Small intestine (tissue), 7 donors: ENCODE measurements around the gene CCDC172. TPM values are rescaled to one million over a fixed set of nuclear protein-coding genes. Genes with fewer than 3 reads are reported as not detected.

Source experiments
- DNase-seq, 2 donors: peaks; one replicate each; pipeline versions ENCODE4 v3.0.0 to v3.0.0-alpha.2; 2013
- FAIRE-seq: peaks from 2 replicates; lab custom pipeline; 2012; peaks lifted over from hg19 to GRCh38; lab: Jason Lieb, UNC
- H3K27ac ChIP-seq, 3 donors: one replicate each; pipeline ENCODE4 v1.5.1; 2013; ENCODE audit warnings: low read length in 2 of 3, mild to moderate bottlenecking in 2 of 3, control low read depth in 1 of 3, inconsistent platforms in 1 of 3, low read depth in 1 of 3, moderate library complexity in 1 of 3
- H3K27me3 ChIP-seq, 3 donors: one replicate each; pipeline ENCODE4 v1.6.1; 2013; ENCODE audit warnings: low read length in 3 of 3, inconsistent platforms in 1 of 3; ENCODE audit not compliant: control insufficient read depth in 3 of 3, insufficient read depth in 3 of 3
- H3K36me3 ChIP-seq, 3 donors: one replicate each; pipeline ENCODE4 v1.6.1; 2013; ENCODE audit warnings: low read length in 3 of 3, inconsistent platforms in 1 of 3, low read depth in 1 of 3, mild to moderate bottlenecking in 1 of 3, moderate library complexity in 1 of 3; ENCODE audit not compliant: control insufficient read depth in 3 of 3, insufficient read depth in 2 of 3
- H3K4me1 ChIP-seq, 3 donors: one replicate each; pipeline ENCODE4 v1.6.1; 2013; ENCODE audit warnings: low read length in 2 of 3, inconsistent platforms in 1 of 3, low read depth in 1 of 3, mild to moderate bottlenecking in 1 of 3, moderate library complexity in 1 of 3; ENCODE audit not compliant: control insufficient read depth in 3 of 3, insufficient read depth in 2 of 3
- H3K4me3 ChIP-seq, 3 donors: one replicate each; pipeline ENCODE4 v1.5.1; 2013; ENCODE audit warnings: low read length in 3 of 3, control low read depth in 1 of 3, inconsistent platforms in 1 of 3, low read depth in 1 of 3, mild to moderate bottlenecking in 1 of 3, moderate library complexity in 1 of 3
- H3K9me3 ChIP-seq, 2 donors: one replicate each; pipeline ENCODE4 v1.6.1; 2013; ENCODE audit warnings: low read depth in 1 of 2, low read length in 1 of 2; ENCODE audit not compliant: control insufficient read depth in 2 of 2, insufficient read depth in 1 of 2
- WGBS, 3 donors: extraction: QIAGEN DNeasy Blood & Tissue Kit; methylation state at CpG; one replicate each; pipeline ENCODE4 v1.1.7; 2013; 5-methylcytosine and 5-hydroxymethylcytosine counted together
- polyA plus RNA-seq, 4 donors: library from polyadenylated mRNA; stranded (reverse) in 3 of 4; unstranded in 1 of 4; fragments of 200-250 nt in 3 of 4; fragments of 120-200 nt in 1 of 4; gene quantifications; one replicate each; pipeline versions ENCODE4 v1.2.1 to v1.2.3, GENCODE V29; 2013
- donor health status: healthy with polysubstance abuse.
- donor health status: control.
- donor health status: control.
- donor health status: Bipolar disorder and iron deficiency.
- donor health status: healthy.

The CCDC172 gene
- polyA plus RNA-seq, 4 donors, result not detected

DNA sequence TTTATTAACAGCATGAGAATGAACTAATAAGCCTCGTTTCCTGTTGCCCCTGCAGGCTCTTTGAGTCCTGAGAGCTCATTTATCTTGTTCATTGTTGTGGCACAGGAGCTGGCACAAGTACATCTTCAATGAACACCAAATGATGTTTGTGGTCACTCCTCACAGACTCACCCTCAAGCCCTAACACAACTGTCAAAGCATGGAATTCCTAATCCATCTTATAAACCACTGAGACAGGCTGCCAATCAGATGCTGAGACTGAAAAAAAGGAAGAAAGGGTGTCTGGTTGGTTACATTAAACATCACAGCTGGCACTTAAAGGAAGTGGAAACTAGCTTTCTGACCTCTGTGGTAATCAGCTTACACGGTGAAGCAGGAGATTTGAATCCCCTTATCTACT, 7.7 kb upstream of the CCDC172 start:
- FAIRE-seq, result no peak

DNA sequence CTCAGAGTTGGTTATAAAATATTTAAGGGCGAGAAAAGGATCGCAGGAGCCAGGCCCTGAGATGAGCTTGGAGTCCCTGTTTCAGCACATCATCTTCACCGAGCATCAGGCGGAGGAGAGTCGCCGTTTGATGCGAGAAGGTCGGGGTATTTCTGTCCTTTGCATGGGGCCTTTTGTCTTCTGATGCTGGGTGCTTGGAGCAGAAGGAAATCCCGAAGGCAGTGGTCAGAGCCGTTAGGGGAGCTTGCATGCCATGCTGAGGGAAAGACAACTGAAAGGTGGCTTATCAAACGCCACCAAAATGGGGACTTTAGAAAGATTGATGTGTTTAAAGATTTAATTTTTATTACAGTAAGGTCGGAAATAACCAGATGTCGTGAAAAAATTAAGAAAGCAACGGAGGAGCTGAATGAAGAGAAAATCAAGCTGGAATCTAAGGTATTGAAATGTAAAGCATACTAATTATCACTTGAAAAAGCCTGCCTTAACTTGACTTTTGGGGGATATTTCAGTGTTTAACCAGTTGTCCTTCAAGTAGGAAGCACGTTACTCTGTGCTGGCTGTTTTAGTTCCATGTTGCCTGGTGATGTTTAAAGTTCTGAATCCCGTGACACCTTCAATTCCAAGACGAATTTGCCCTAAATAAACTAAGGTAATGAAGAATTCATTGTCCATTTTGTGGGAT, 845 bp downstream of the CCDC172 start:
- Histone ChIP-seq H3K27me3 (peaks cover 0 to 6% (median 0%) of the 10 kb centered on the region in 3 donors), H3K4me1 (no peaks in the 10 kb centered on the region), H3K27ac (no peak overlapping the region), H3K4me3 (no peak overlapping the region), H3K36me3 (no peaks in the 10 kb centered on the region), H3K9me3 (no peaks in the 10 kb centered on the region)
- DNase-seq, result no peak
- FAIRE-seq, result no peak
- 44 to 53% (median 49%) methylated on average over 17 of the region's 17 CpGs for WGBS, 3 donors

More for the DNA sequence above, 7.7 kb upstream of the CCDC172 start:
- Histone ChIP-seq H3K36me3 (no peaks in the 10 kb centered on the region), H3K4me3 (no peak overlapping the region), H3K27ac (no peak overlapping the region), H3K9me3 (no peaks in the 10 kb centered on the region), H3K27me3 (no peaks in the 10 kb centered on the region), H3K4me1 (no peaks in the 10 kb centered on the region)
- WGBS, 3 donors, result 6 to 20% (median 7%) methylated on average over 2 of the region's 2 CpGs
- no peak for DNase-seq

- no peak for DNase-seq
- H3K27me3 ChIP-seq, result peaks cover 0 to 6% (median 0%) of the 10 kb centered on the region in 3 donors
- H3K9me3 ChIP-seq, result no peaks in the 10 kb centered on the region
- no peaks in the 10 kb centered on the region for H3K4me1 ChIP-seq
- no peak overlapping the region for H3K4me3 ChIP-seq
- H3K27ac ChIP-seq, result no peak overlapping the region
- WGBS, 3 donors, result 51 to 66% (median 56%) methylated on average over 2 of the region's 2 CpGs
- H3K36me3 ChIP-seq, result no peaks in the 10 kb centered on the region
- FAIRE-seq, result no peak
Observed at GRCh38 chr10:116325987-116326386, 1.7 kb downstream of the CCDC172 start.

GRCh38 chr10:116329153-116329552, 4.9 kb downstream of the CCDC172 start:
- no peaks in the 10 kb centered on the region for H3K36me3 ChIP-seq
- H3K27ac ChIP-seq, result no peak overlapping the region
- no peaks in the 10 kb centered on the region for H3K9me3 ChIP-seq
- DNase-seq (no peak), FAIRE-seq (no peak)
- H3K4me3 ChIP-seq, result no peak overlapping the region
- WGBS, 3 donors, result 85 to 97% (median 88%) methylated on average over 1 of the region's 1 CpG
- no peaks in the 10 kb centered on the region for H3K4me1 ChIP-seq
- peaks cover 0 to 5% (median 0%) of the 10 kb centered on the region in 3 donors for H3K27me3 ChIP-seq

DNA sequence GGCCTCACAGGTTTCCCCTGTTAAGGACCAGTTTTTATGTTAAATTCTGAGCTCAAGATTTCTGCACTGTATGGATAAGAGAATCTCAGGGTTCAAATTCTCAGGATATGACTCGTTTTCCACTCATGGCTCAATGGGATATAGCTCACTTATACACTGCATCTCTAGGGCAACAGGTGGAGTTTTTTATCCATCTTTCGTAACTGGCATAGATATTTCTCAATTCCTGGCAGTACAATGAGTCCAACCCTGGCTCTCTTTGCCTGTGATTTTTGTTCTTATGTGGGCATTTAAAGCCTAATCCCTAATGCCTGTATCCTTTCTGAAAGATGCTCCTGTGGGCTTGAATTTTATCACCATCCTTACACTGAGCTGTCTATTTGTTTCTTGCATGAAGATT, 7.6 kb downstream of the CCDC172 start:
- Histone ChIP-seq H3K4me1 (no peaks in the 10 kb centered on the region), H3K4me3 (no peak overlapping the region), H3K27ac (no peak overlapping the region), H3K9me3 (no peaks in the 10 kb centered on the region), H3K36me3 (no peaks in the 10 kb centered on the region), H3K27me3 (no peaks in the 10 kb centered on the region)
- DNase-seq (no peak), FAIRE-seq (no peak)
- 39 to 49% (median 41%) methylated on average over 2 of the region's 2 CpGs for WGBS, 3 donors

GRCh38 chr10:116336866-116337265, 12.6 kb downstream of the CCDC172 start:
- Histone ChIP-seq H3K27me3 (no peaks in the 10 kb centered on the region), H3K27ac (no peak overlapping the region), H3K4me1 (no peaks in the 10 kb centered on the region), H3K4me3 (no peak overlapping the region), H3K9me3 (no peaks in the 10 kb centered on the region), H3K36me3 (no peaks in the 10 kb centered on the region)
- 57 to 91% (median 84%) methylated on average over 2 of the region's 2 CpGs for WGBS, 3 donors
- FAIRE-seq, result no peak
- no peak for DNase-seq

- Histone ChIP-seq H3K27me3 (peaks cover 0 to under 1% (median 0%) of the 10 kb centered on the region in 3 donors), H3K9me3 (no peaks in the 10 kb centered on the region), H3K27ac (no peak overlapping the region), H3K36me3 (no peaks in the 10 kb centered on the region), H3K4me1 (no peaks in the 10 kb centered on the region), H3K4me3 (no peak overlapping the region)
- no peak for DNase-seq
- FAIRE-seq, result no peak
Observed at GRCh38 chr10:116352125-116352524, 27.9 kb downstream of the CCDC172 start.

DNA sequence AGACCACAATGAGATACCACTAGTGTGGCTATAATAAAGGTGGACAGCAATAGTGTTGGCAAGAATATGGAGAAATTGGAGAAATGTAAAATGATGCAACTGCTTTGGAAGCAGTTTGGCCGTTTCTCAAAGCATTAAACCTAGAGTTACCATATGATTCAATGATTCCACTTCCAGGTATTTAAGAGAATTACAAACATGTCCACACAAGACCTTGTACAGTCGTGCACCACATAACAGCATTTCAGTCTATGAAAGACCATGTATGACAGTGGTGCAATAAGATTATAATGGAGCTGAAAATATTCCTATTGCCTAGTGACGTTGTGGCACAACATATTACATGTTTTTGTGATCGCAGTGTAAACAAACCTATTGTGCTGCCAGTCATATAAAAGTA, 29.6 kb downstream of the CCDC172 start:
- FAIRE-seq (no peak), DNase-seq (no peak)
- H3K4me1 ChIP-seq, result no peaks in the 10 kb centered on the region
- no peak overlapping the region for H3K27ac ChIP-seq
- WGBS, 3 donors, result 73 to 79% (median 74%) methylated on average over 4 of the region's 4 CpGs
- H3K27me3 ChIP-seq, result no peaks in the 10 kb centered on the region
- H3K9me3 ChIP-seq, result no peaks in the 10 kb centered on the region
- H3K4me3 ChIP-seq, result no peak overlapping the region
- no peaks in the 10 kb centered on the region for H3K36me3 ChIP-seq

GRCh38 chr10:116355341-116355740, 31.1 kb downstream of the CCDC172 start:
- H3K9me3 ChIP-seq, result no peaks in the 10 kb centered on the region
- H3K36me3 ChIP-seq, result no peaks in the 10 kb centered on the region
- H3K27ac ChIP-seq, result no peak overlapping the region
- H3K4me1 ChIP-seq, result no peaks in the 10 kb centered on the region
- no peak overlapping the region for H3K4me3 ChIP-seq
- WGBS, 3 donors, result 88 to 91% (median 90%) methylated on average over 2 of the region's 2 CpGs
- no peaks in the 10 kb centered on the region for H3K27me3 ChIP-seq
- FAIRE-seq (no peak), DNase-seq (no peak)
